Fibroblast of lung (primary cell): ENCODE results near the gene ZNF146. TPM values are rescaled to one million over a fixed set of nuclear protein-coding genes. Genes with fewer than 3 reads are reported as not detected.
A peak's percentile ranks its signal among the peaks of the same experiment; 100 is the strongest.

Experiments used
- DNase-seq, 2 donors: peaks; one replicate each; pipeline versions ENCODE4 v3.0.0 to v3.0.0-alpha.2; 2010; ENCODE audit warnings: low read depth in 2 of 2
- H2AFZ ChIP-seq: 2 replicates; pipeline ENCODE4 v1.5.1; 2012; ENCODE audit warnings: low read length, control low read depth, inconsistent platforms
- H3K27ac ChIP-seq: 2 replicates; pipeline ENCODE4 v1.5.1; 2011; ENCODE audit warnings: low read length, control low read depth; ENCODE audit not compliant: insufficient read depth
- H3K27me3 ChIP-seq: 2 replicates; pipeline ENCODE4 v1.5.1; 2011; ENCODE audit warnings: mild to moderate bottlenecking, low read length; ENCODE audit not compliant: control insufficient read depth, insufficient read depth
- H3K36me3 ChIP-seq: 2 replicates; pipeline ENCODE4 v1.5.1; 2011; ENCODE audit warnings: low read length; ENCODE audit not compliant: control insufficient read depth, insufficient read depth
- H3K4me1 ChIP-seq: 2 replicates; pipeline ENCODE4 v1.5.1; 2011; ENCODE audit warnings: low read length; ENCODE audit not compliant: control insufficient read depth, insufficient read depth; ENCODE audit errors: extremely low read depth
- H3K4me2 ChIP-seq: 2 replicates; pipeline ENCODE4 v1.5.1; 2011; ENCODE audit warnings: low read length, control low read depth; ENCODE audit not compliant: insufficient read depth; ENCODE audit errors: extremely low read depth
- H3K4me3 ChIP-seq, 4 experiments: fragments of 200-600 bp in 1 of 4; sonication (generic) in 1 of 4; replicated peaks in 1 of 4; 2 replicates each; pipeline ENCODE4 v1.5.1; 2011 to 2016; ENCODE audit warnings: low read length in 4 of 4, low read depth in 3 of 4, mild to moderate bottlenecking in 3 of 4, control low read depth in 2 of 4, inconsistent platforms in 1 of 4, mixed read lengths in 1 of 4; ENCODE audit not compliant: insufficient read depth in 1 of 4; ENCODE audit errors: control extremely low read depth in 1 of 4
- H3K79me2 ChIP-seq: 2 replicates; pipeline ENCODE4 v1.5.1; 2012; ENCODE audit warnings: mild to moderate bottlenecking, low read length, inconsistent platforms; ENCODE audit not compliant: control insufficient read depth, insufficient read depth
- H3K9ac ChIP-seq: 2 replicates; pipeline ENCODE4 v1.5.1; 2011; ENCODE audit warnings: mild to moderate bottlenecking, low read length, control low read depth; ENCODE audit not compliant: insufficient read depth
- H3K9me3 ChIP-seq: 2 replicates; pipeline ENCODE4 v1.5.1; 2012; ENCODE audit warnings: low read depth, low read length; ENCODE audit not compliant: control insufficient read depth, insufficient read depth
- H4K20me1 ChIP-seq: 2 replicates; pipeline ENCODE4 v1.5.1; 2011; ENCODE audit warnings: low read length; ENCODE audit not compliant: control insufficient read depth, insufficient read depth; ENCODE audit errors: extremely low read depth
- EZH2 ChIP-seq: IDR thresholded peaks from 2 replicates; pipeline ENCODE4 v1.5.1; 2012; ENCODE audit warnings: low read length, control low read depth, mild to moderate bottlenecking; ENCODE audit errors: missing control alignments
- polyA plus RNA-seq, 2 donors: library from polyadenylated mRNA; depleted of rRNA in 1 of 2; stranded (reverse) in 1 of 2; unstranded in 1 of 2; fragments of >200 nt; gene quantifications; 2 replicates each; pipeline ENCODE4 v1.2.1, GENCODE V29; 2011 to 2012; ENCODE audit warnings: missing spikeins in 1 of 2
- total RNA-seq: library from RNA; depleted of rRNA; stranded (reverse); fragments of >200 nt; gene quantifications from 2 replicates; pipeline ENCODE4 v1.2.1, GENCODE V29; 2014
- TF ChIP-seq, protein P1 (sequence below), 2 donors: IDR thresholded peaks in 1 of 2; conservative IDR thresholded peaks in 1 of 2; 1 replicate in 1 of 2; 2 replicates in 1 of 2; pipeline ENCODE4 v1.5.1; 2011 to 2012; ENCODE audit warnings: low read length in 2 of 2, control low read depth in 1 of 2, inconsistent platforms in 1 of 2, low read depth in 1 of 2, mild to moderate bottlenecking in 1 of 2

The ZNF146 gene
- total and polyA plus RNA-seq, 2 donors (not counting 1 experiment from before 2014, with no cell fraction given): 87.5 to 92.5 TPM

DNA sequence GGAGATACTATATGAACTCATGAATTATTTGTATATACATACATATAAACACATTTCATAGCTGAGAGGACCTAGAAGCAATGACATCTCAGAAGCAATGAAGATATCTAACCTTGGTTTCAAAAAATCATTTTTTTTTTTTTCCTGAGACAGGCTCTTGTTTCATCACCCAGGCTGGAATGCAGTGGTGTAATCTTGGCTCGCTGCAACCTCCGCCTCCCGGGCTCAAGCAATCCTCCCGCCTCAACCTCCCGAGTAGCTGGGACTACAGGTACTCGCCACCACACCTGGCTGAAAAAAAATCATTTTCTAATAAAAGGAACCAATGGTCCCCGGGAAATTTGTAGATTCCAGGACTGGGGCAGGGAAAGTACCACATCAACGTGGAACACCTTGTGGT is 4.4 kb upstream of the ZNF146 start:
- H4K20me1 ChIP-seq: no peaks in the 10 kb centered on the region
- H3K27ac ChIP-seq: no peak overlapping the region
- H2AFZ ChIP-seq: no peak overlapping the region
- no peaks in the 10 kb centered on the region for H3K36me3 ChIP-seq
- peak in 1 of 2 donors; percentile 6 for DNase-seq
- H3K9ac ChIP-seq: no peak overlapping the region
- peaks cover 15% of the 10 kb centered on the region for H3K79me2 ChIP-seq
- peaks cover 4% of the 10 kb centered on the region for H3K4me1 ChIP-seq
- H3K4me2 ChIP-seq: no peak overlapping the region
- H3K27me3 ChIP-seq: no peaks in the 10 kb centered on the region
- TF ChIP-seq EZH2: no peak
- TF ChIP-seq, protein P1, sequence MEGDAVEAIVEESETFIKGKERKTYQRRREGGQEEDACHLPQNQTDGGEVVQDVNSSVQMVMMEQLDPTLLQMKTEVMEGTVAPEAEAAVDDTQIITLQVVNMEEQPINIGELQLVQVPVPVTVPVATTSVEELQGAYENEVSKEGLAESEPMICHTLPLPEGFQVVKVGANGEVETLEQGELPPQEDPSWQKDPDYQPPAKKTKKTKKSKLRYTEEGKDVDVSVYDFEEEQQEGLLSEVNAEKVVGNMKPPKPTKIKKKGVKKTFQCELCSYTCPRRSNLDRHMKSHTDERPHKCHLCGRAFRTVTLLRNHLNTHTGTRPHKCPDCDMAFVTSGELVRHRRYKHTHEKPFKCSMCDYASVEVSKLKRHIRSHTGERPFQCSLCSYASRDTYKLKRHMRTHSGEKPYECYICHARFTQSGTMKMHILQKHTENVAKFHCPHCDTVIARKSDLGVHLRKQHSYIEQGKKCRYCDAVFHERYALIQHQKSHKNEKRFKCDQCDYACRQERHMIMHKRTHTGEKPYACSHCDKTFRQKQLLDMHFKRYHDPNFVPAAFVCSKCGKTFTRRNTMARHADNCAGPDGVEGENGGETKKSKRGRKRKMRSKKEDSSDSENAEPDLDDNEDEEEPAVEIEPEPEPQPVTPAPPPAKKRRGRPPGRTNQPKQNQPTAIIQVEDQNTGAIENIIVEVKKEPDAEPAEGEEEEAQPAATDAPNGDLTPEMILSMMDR (conservative IDR thresholded peaks at IDR 0.05 in 1 of 2, IDR thresholded peaks at IDR 0.05 in 1 of 2; ENCODE audit: low read depth in 1 of 2, low read length in 2 of 2): no peak
- no peak overlapping the region for H3K4me3 ChIP-seq
- H3K9me3 ChIP-seq: no peaks in the 10 kb centered on the region

GRCh38 chr19:36212895-36213294 is 2.0 kb upstream of the ZNF146 start:
- H3K9ac ChIP-seq: no peak overlapping the region
- peaks cover 39% of the 10 kb centered on the region for H3K79me2 ChIP-seq
- no peak overlapping the region for H3K4me3 ChIP-seq
- H3K36me3 ChIP-seq: no peaks in the 10 kb centered on the region
- H3K9me3 ChIP-seq: no peaks in the 10 kb centered on the region
- no peak for DNase-seq
- H4K20me1 ChIP-seq: no peaks in the 10 kb centered on the region
- no peaks in the 10 kb centered on the region for H3K27me3 ChIP-seq
- H3K27ac ChIP-seq: no peak overlapping the region
- no peak overlapping the region for H2AFZ ChIP-seq
- no peak overlapping the region for H3K4me2 ChIP-seq
- H3K4me1 ChIP-seq: peaks cover 7% of the 10 kb centered on the region
- TF ChIP-seq EZH2: no peak
- TF ChIP-seq, protein P1 (conservative IDR thresholded peaks at IDR 0.05 in 1 of 2, IDR thresholded peaks at IDR 0.05 in 1 of 2; ENCODE audit: low read depth in 1 of 2, low read length in 2 of 2): no peak

GRCh38 chr19:36215276-36216123 is 594 bp downstream of the ZNF146 start:
- H3K4me1 ChIP-seq: peaks cover 7% of the 10 kb centered on the region
- no peaks in the 10 kb centered on the region for H3K9me3 ChIP-seq
- H3K36me3 ChIP-seq: peaks cover 1% of the 10 kb centered on the region
- peaks cover 2% of the 10 kb centered on the region for H4K20me1 ChIP-seq
- DNase-seq: peak; percentile 57 to 60
- H3K4me3 ChIP-seq: peak overlapping the region; percentile 66 to 100 (median 94)
- peak overlapping the region; percentile 77 for H2AFZ ChIP-seq
- TF ChIP-seq, protein P1 (conservative IDR thresholded peaks at IDR 0.05 in 1 of 2, IDR thresholded peaks at IDR 0.05 in 1 of 2; ENCODE audit: low read depth in 1 of 2, low read length in 2 of 2): no peak
- no peak for TF ChIP-seq EZH2
- H3K27me3 ChIP-seq: no peaks in the 10 kb centered on the region
- peak overlapping the region; percentile 96 for H3K9ac ChIP-seq
- peak overlapping the region; percentile 96 for H3K27ac ChIP-seq
- peaks cover 62% of the 10 kb centered on the region for H3K79me2 ChIP-seq
- H3K4me2 ChIP-seq: peak overlapping the region; percentile 96
